Choroid plexus epithelial cell (primary cell): ENCODE data around the gene TBCD.
"Not testable (repeated sequence)": the region's sequence is repeated elsewhere in the genome, so short reads cannot be mapped to it uniquely, and the experiment has no call there.

Experiments
- DNase-seq: peaks from one replicate; pipeline ENCODE4 v3.0.0-alpha.2; 2010; ENCODE audit warnings: low read depth
- H3K4me3 ChIP-seq: 2 replicates; pipeline ENCODE4 v1.5.1; 2011; ENCODE audit warnings: low read depth, mild to moderate bottlenecking, control low read depth, low read length, moderate library complexity
- TF ChIP-seq, protein P1 (sequence below): conservative IDR thresholded peaks from 2 replicates; pipeline ENCODE4 v1.5.1; 2011; ENCODE audit warnings: low read depth, mild to moderate bottlenecking, control low read depth, inconsistent platforms, low read length, moderate library complexity

TBCD gene

GRCh38 chr17:82979718-82980117, 227.9 kb downstream of the TBCD start:
- no peak for DNase-seq
- TF ChIP-seq, protein P1, sequence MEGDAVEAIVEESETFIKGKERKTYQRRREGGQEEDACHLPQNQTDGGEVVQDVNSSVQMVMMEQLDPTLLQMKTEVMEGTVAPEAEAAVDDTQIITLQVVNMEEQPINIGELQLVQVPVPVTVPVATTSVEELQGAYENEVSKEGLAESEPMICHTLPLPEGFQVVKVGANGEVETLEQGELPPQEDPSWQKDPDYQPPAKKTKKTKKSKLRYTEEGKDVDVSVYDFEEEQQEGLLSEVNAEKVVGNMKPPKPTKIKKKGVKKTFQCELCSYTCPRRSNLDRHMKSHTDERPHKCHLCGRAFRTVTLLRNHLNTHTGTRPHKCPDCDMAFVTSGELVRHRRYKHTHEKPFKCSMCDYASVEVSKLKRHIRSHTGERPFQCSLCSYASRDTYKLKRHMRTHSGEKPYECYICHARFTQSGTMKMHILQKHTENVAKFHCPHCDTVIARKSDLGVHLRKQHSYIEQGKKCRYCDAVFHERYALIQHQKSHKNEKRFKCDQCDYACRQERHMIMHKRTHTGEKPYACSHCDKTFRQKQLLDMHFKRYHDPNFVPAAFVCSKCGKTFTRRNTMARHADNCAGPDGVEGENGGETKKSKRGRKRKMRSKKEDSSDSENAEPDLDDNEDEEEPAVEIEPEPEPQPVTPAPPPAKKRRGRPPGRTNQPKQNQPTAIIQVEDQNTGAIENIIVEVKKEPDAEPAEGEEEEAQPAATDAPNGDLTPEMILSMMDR, result no peak
- no peak overlapping the region for H3K4me3 ChIP-seq

DNA sequence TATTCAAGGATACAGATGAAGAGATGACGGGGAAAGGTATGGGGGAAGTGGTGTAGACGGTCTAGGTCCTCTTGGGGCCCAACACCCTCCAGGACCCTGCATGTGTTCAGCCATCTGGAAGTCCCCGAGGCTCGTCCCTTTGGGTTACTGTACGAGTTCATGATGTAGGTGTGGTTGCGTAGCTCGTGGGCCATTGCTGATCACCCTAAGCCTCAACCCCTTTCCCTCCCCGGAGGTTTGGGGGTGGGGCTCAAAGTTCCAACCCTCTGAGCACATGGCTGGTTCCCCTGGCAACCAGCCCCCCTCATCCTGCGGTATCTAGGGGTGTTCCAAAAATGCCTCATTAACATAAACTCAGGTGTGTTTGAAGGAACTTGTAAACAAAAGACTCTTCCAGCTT, 228.8 kb downstream of the TBCD start:
- no peak for DNase-seq
- no peak overlapping the region for H3K4me3 ChIP-seq
- TF ChIP-seq, protein P1, result no peak

DNA sequence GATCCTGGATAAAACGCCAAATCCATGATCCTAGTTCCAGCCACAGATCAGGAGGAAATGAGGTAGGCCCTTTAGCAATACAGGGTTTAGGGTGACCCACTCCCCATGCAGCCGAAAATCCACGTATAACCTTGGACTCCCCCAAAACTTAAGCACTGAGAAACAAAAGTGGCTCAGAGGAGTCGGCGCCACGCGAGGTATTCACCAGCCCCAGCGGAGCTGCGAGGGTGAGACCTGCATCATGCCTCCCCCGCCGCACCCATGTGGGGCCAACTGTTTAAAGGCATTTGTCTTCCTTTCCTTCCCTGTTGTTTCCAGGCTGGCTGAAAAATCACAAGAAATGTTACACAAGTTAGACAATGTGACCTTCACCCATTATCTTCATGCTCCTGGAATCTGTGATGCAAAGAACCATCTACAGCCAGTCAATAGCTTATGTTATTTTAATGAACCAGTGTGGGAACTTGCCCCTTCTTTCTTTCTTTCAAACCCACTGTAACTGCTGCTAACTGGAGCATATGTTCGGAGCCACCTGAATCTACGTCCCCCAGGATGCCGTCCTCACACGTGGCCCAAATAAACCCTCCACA, 229.4 kb downstream of the TBCD start:
- peak; percentile 8 for DNase-seq
- no peak overlapping the region for H3K4me3 ChIP-seq
- TF ChIP-seq, protein P1, result no peak

GRCh38 chr17:82983510-82984248, 231.8 kb downstream of the TBCD start:
- TF ChIP-seq, protein P1, result no peak
- H3K4me3 ChIP-seq, result no peak overlapping the region
- no peak for DNase-seq

- not testable (repeated sequence) for H3K4me3 ChIP-seq, DNase-seq
Observed at GRCh38 chr17:82984249-82984617, 232.4 kb downstream of the TBCD start.

DNA sequence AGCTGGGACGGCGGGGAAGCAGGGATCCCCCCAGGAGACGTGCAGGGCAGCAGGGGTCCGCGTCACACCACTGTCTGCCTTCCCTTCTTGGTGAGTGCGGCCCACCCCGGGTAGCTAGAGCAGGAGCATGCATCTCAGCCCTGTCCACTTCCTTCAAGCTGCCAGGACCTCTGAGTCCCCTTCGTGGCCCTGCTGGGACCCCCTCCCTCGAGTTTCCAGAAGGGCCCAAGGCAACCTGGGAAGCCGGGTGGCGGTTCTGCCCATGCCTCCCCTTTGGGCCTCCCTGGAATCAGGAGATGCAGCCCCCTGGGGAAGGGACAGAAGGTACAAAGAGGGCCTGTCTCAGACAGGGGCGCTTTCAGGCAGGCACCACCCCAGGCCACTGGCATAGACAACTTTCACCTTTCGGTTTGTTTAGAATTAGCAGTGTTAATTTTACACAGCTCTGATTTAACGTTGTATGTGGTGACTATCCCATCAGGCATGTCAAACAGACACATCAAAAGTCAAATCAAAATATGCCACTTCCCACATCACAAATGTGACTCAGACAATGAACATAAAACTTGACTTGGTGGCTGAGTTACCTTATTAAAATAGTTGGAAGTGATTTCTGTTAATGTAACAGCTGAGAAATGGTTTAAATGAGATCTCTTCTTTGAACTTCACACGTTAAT, 233.0 kb downstream of the TBCD start:
- TF ChIP-seq, protein P1, result no peak
- no peak for DNase-seq
- no peak overlapping the region for H3K4me3 ChIP-seq

- no peak for DNase-seq
- TF ChIP-seq, protein P1, result no peak
- H3K4me3 ChIP-seq, result no peak overlapping the region
Observed at GRCh38 chr17:82985428-82985805, 233.6 kb downstream of the TBCD start.
